ENCODE measurements around the gene THRSP. TPM values are rescaled to one million over a fixed set of nuclear protein-coding genes. Genes with fewer than 3 reads are reported as not detected.
A peak's percentile ranks its signal among the peaks of the same experiment; 100 is the strongest.
"Not testable (repeated sequence)": the region's sequence is repeated elsewhere in the genome, so short reads cannot be mapped to it uniquely, and the experiment has no call there.

The THRSP gene
- total RNA-seq, 1 donor from 2014 or later, result 3.5 TPM

GRCh38 chr11:78086521-78087074 is 22.9 kb downstream of the THRSP start:
- DNase-seq (ENCODE audit: low read depth), result not testable (repeated sequence)

- DNase-seq (ENCODE audit: low read depth), result no peak
These were observed 30.6 kb downstream of the THRSP start for GRCh38 chr11:78094250-78094649.

GRCh38 chr11:78097666-78098385 is 34.2 kb downstream of the THRSP start:
- no peak for DNase-seq (ENCODE audit: low read depth)

GRCh38 chr11:78099666-78100065 is 36.0 kb downstream of the THRSP start:
- no peak for DNase-seq (ENCODE audit: low read depth)

- no peak for DNase-seq (ENCODE audit: low read depth)
These were observed 36.6 kb downstream of the THRSP start for GRCh38 chr11:78100261-78100660.

GRCh38 chr11:78100676-78101472 is 37.2 kb downstream of the THRSP start:
- peak; percentile 19 for DNase-seq (ENCODE audit: low read depth)

GRCh38 chr11:78109081-78110015 is 45.7 kb downstream of the THRSP start:
- DNase-seq (ENCODE audit: low read depth), result peak; percentile 69

- DNase-seq (ENCODE audit: low read depth), result no peak
These were observed 46.7 kb downstream of the THRSP start for GRCh38 chr11:78110351-78110750.

GRCh38 chr11:78110830-78111229 is 47.2 kb downstream of the THRSP start:
- no peak for DNase-seq (ENCODE audit: low read depth)

GRCh38 chr11:78111298-78111697 is 47.6 kb downstream of the THRSP start:
- no peak for DNase-seq (ENCODE audit: low read depth)

GRCh38 chr11:78112582-78113275 is 49.1 kb downstream of the THRSP start:
- no peak for DNase-seq (ENCODE audit: low read depth)

Other genes starting within 250 kb of the THRSP start
- gene RSF1, start 243.1 kb upstream of the THRSP start, total RNA-seq, result 23.8 and 32.2 TPM in 2 replicates
- 20.3 and 26.3 TPM in 2 replicates for gene AAMDC, start 242.7 kb upstream of the THRSP start, total RNA-seq
- 22.1 and 24.7 TPM in 2 replicates for gene INTS4, start 69.2 kb upstream of the THRSP start, total RNA-seq
- gene KCTD14, start 40.6 kb upstream of the THRSP start, total RNA-seq, result 0.35 and 1.2 TPM in 2 replicates
- gene NDUFC2, start 16.0 kb downstream of the THRSP start, total RNA-seq, result 130 and 147 TPM in 2 replicates
- 68.4 and 70.9 TPM in 2 replicates for gene ALG8, start 75.8 kb downstream of the THRSP start, total RNA-seq
- 7.5 and 7.6 TPM in 2 replicates for gene KCTD21, start 124.8 kb downstream of the THRSP start, total RNA-seq
- gene USP35, start 125.1 kb downstream of the THRSP start, total RNA-seq, result 8.1 and 9.3 TPM in 2 replicates